ENCODE measurements around the gene GMPS.

- TF ChIP-seq, protein P1, sequence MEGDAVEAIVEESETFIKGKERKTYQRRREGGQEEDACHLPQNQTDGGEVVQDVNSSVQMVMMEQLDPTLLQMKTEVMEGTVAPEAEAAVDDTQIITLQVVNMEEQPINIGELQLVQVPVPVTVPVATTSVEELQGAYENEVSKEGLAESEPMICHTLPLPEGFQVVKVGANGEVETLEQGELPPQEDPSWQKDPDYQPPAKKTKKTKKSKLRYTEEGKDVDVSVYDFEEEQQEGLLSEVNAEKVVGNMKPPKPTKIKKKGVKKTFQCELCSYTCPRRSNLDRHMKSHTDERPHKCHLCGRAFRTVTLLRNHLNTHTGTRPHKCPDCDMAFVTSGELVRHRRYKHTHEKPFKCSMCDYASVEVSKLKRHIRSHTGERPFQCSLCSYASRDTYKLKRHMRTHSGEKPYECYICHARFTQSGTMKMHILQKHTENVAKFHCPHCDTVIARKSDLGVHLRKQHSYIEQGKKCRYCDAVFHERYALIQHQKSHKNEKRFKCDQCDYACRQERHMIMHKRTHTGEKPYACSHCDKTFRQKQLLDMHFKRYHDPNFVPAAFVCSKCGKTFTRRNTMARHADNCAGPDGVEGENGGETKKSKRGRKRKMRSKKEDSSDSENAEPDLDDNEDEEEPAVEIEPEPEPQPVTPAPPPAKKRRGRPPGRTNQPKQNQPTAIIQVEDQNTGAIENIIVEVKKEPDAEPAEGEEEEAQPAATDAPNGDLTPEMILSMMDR (conservative IDR thresholded peaks at IDR 0.05; ENCODE audit: low read depth, low read length): no peak
- TF ChIP-seq FOS (IDR thresholded peaks at IDR 0.05; ENCODE audit: low read depth, low read length) (no peak), CEBPB (IDR thresholded peaks at IDR 0.05; ENCODE audit: low read depth, low read length) (no peak)
- TF ChIP-seq, protein P2, sequence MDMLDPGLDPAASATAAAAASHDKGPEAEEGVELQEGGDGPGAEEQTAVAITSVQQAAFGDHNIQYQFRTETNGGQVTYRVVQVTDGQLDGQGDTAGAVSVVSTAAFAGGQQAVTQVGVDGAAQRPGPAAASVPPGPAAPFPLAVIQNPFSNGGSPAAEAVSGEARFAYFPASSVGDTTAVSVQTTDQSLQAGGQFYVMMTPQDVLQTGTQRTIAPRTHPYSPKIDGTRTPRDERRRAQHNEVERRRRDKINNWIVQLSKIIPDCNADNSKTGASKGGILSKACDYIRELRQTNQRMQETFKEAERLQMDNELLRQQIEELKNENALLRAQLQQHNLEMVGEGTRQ (IDR thresholded peaks at IDR 0.05; ENCODE audit: low read depth, low read length): no peak
These were observed 34.9 kb upstream of the GMPS start for GRCh38 chr3:155835341-155836071.
